Fibroblast of lung (primary cell): Measurements from ENCODE around the gene MRPS24. TPM values are rescaled to one million over a fixed set of nuclear protein-coding genes. Genes with fewer than 3 reads are reported as not detected.

ENCODE experiments used
- DNase-seq, 2 donors: peaks; one replicate each; pipeline versions ENCODE4 v3.0.0 to v3.0.0-alpha.2; 2010; ENCODE audit warnings: low read depth in 2 of 2
- H2AFZ ChIP-seq: 2 replicates; pipeline ENCODE4 v1.5.1; 2012; ENCODE audit warnings: low read length, control low read depth, inconsistent platforms
- H3K27ac ChIP-seq: 2 replicates; pipeline ENCODE4 v1.5.1; 2011; ENCODE audit warnings: low read length, control low read depth; ENCODE audit not compliant: insufficient read depth
- H3K27me3 ChIP-seq: 2 replicates; pipeline ENCODE4 v1.5.1; 2011; ENCODE audit warnings: mild to moderate bottlenecking, low read length; ENCODE audit not compliant: control insufficient read depth, insufficient read depth
- H3K36me3 ChIP-seq: 2 replicates; pipeline ENCODE4 v1.5.1; 2011; ENCODE audit warnings: low read length; ENCODE audit not compliant: control insufficient read depth, insufficient read depth
- H3K4me1 ChIP-seq: 2 replicates; pipeline ENCODE4 v1.5.1; 2011; ENCODE audit warnings: low read length; ENCODE audit not compliant: control insufficient read depth, insufficient read depth; ENCODE audit errors: extremely low read depth
- H3K4me2 ChIP-seq: 2 replicates; pipeline ENCODE4 v1.5.1; 2011; ENCODE audit warnings: low read length, control low read depth; ENCODE audit not compliant: insufficient read depth; ENCODE audit errors: extremely low read depth
- H3K4me3 ChIP-seq, 4 experiments: fragments of 200-600 bp in 1 of 4; sonication (generic) in 1 of 4; replicated peaks in 1 of 4; 2 replicates each; pipeline ENCODE4 v1.5.1; 2011 to 2016; ENCODE audit warnings: low read length in 4 of 4, low read depth in 3 of 4, mild to moderate bottlenecking in 3 of 4, control low read depth in 2 of 4, inconsistent platforms in 1 of 4, mixed read lengths in 1 of 4; ENCODE audit not compliant: insufficient read depth in 1 of 4; ENCODE audit errors: control extremely low read depth in 1 of 4
- H3K79me2 ChIP-seq: 2 replicates; pipeline ENCODE4 v1.5.1; 2012; ENCODE audit warnings: mild to moderate bottlenecking, low read length, inconsistent platforms; ENCODE audit not compliant: control insufficient read depth, insufficient read depth
- H3K9ac ChIP-seq: 2 replicates; pipeline ENCODE4 v1.5.1; 2011; ENCODE audit warnings: mild to moderate bottlenecking, low read length, control low read depth; ENCODE audit not compliant: insufficient read depth
- H3K9me3 ChIP-seq: 2 replicates; pipeline ENCODE4 v1.5.1; 2012; ENCODE audit warnings: low read depth, low read length; ENCODE audit not compliant: control insufficient read depth, insufficient read depth
- H4K20me1 ChIP-seq: 2 replicates; pipeline ENCODE4 v1.5.1; 2011; ENCODE audit warnings: low read length; ENCODE audit not compliant: control insufficient read depth, insufficient read depth; ENCODE audit errors: extremely low read depth
- EZH2 ChIP-seq: IDR thresholded peaks from 2 replicates; pipeline ENCODE4 v1.5.1; 2012; ENCODE audit warnings: low read length, control low read depth, mild to moderate bottlenecking; ENCODE audit errors: missing control alignments
- polyA plus RNA-seq, 2 donors: library from polyadenylated mRNA; depleted of rRNA in 1 of 2; stranded (reverse) in 1 of 2; unstranded in 1 of 2; fragments of >200 nt; gene quantifications; 2 replicates each; pipeline ENCODE4 v1.2.1, GENCODE V29; 2011 to 2012; ENCODE audit warnings: missing spikeins in 1 of 2
- total RNA-seq: library from RNA; depleted of rRNA; stranded (reverse); fragments of >200 nt; gene quantifications from 2 replicates; pipeline ENCODE4 v1.2.1, GENCODE V29; 2014
- TF ChIP-seq, protein P1 (sequence below), 2 donors: IDR thresholded peaks in 1 of 2; conservative IDR thresholded peaks in 1 of 2; 1 replicate in 1 of 2; 2 replicates in 1 of 2; pipeline ENCODE4 v1.5.1; 2011 to 2012; ENCODE audit warnings: low read length in 2 of 2, control low read depth in 1 of 2, inconsistent platforms in 1 of 2, low read depth in 1 of 2, mild to moderate bottlenecking in 1 of 2

MRPS24 gene
- total and polyA plus RNA-seq, 2 donors (not counting 1 experiment from before 2014, with no cell fraction given): 105 to 109 TPM

DNA sequence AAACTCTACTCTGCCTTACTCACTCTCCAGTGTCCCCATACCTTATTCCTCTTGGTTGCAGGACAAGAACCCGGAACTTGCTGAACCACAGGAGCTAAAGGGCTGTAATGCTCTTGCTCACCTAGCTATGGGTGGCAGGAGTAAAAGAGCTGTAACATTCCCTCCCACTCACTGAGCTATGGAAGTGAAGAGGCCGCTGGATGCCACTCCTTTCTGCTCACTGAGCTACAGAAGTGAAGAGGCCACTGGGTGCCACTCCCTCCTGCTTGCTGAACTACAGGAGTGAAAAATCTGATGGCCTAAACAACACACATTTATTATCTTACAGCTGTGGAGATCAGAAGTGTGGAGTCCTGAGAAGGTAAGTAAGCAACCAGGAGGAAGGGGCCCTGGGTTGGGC, 17.5 kb downstream of the MRPS24 start:
- H4K20me1 ChIP-seq: no peaks in the 10 kb centered on the region
- H3K4me2 ChIP-seq: no peak overlapping the region
- H3K9ac ChIP-seq: no peak overlapping the region
- H3K36me3 ChIP-seq: no peaks in the 10 kb centered on the region
- no peak overlapping the region for H2AFZ ChIP-seq
- no peaks in the 10 kb centered on the region for H3K9me3 ChIP-seq
- no peaks in the 10 kb centered on the region for H3K4me1 ChIP-seq
- no peaks in the 10 kb centered on the region for H3K79me2 ChIP-seq
- DNase-seq: no peak
- no peak overlapping the region for H3K4me3 ChIP-seq
- H3K27me3 ChIP-seq: peaks cover 6% of the 10 kb centered on the region
- no peak overlapping the region for H3K27ac ChIP-seq
- TF ChIP-seq, protein P1, sequence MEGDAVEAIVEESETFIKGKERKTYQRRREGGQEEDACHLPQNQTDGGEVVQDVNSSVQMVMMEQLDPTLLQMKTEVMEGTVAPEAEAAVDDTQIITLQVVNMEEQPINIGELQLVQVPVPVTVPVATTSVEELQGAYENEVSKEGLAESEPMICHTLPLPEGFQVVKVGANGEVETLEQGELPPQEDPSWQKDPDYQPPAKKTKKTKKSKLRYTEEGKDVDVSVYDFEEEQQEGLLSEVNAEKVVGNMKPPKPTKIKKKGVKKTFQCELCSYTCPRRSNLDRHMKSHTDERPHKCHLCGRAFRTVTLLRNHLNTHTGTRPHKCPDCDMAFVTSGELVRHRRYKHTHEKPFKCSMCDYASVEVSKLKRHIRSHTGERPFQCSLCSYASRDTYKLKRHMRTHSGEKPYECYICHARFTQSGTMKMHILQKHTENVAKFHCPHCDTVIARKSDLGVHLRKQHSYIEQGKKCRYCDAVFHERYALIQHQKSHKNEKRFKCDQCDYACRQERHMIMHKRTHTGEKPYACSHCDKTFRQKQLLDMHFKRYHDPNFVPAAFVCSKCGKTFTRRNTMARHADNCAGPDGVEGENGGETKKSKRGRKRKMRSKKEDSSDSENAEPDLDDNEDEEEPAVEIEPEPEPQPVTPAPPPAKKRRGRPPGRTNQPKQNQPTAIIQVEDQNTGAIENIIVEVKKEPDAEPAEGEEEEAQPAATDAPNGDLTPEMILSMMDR (conservative IDR thresholded peaks at IDR 0.05 in 1 of 2, IDR thresholded peaks at IDR 0.05 in 1 of 2; ENCODE audit: low read depth in 1 of 2, low read length in 2 of 2): no peak
- no peak for TF ChIP-seq EZH2

DNA sequence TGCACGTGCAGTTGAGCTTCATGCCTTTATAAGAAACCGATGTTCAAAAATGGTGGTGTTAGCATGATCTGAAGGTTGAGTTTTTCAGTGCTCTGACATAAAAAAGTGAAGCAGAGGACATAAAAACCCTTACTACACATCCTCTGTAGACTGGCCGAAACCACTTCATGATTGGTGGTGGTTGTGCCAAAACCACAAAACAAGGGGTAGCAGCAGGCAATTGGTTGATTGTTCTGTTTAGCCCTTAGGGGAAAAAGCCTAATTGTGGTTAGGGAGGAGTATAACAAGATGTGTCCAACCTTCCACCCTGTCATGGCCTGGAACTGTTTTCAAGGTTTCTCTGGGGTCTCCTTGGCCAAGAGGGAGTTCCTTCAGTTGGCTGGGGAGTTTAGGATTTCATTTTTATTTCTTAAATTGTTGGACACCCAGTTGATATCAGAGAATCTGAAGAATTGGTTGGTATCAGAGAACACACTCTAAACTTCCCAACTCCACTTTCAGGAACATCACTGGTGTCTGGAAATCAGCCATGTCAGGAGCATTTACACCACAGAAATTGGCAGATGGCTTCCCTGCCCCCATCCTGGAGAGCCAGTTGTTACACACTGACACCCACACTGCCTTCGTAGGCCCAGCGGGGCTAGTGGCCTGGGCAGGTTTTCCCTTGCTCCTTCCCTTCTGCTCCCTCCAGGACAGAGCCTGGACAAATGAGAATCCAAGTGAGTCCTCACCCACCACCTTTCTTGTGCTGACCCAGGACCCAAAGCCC, 18.8 kb downstream of the MRPS24 start:
- no peak for TF ChIP-seq EZH2
- TF ChIP-seq, protein P1 (conservative IDR thresholded peaks at IDR 0.05 in 1 of 2, IDR thresholded peaks at IDR 0.05 in 1 of 2; ENCODE audit: low read depth in 1 of 2, low read length in 2 of 2): no peak
- H2AFZ ChIP-seq: no peak overlapping the region
- no peaks in the 10 kb centered on the region for H3K4me1 ChIP-seq
- H4K20me1 ChIP-seq: no peaks in the 10 kb centered on the region
- H3K9ac ChIP-seq: no peak overlapping the region
- H3K27ac ChIP-seq: no peak overlapping the region
- no peaks in the 10 kb centered on the region for H3K9me3 ChIP-seq
- no peak for DNase-seq
- no peak overlapping the region for H3K4me3 ChIP-seq
- H3K27me3 ChIP-seq: peaks cover 6% of the 10 kb centered on the region
- H3K36me3 ChIP-seq: no peaks in the 10 kb centered on the region
- H3K79me2 ChIP-seq: no peaks in the 10 kb centered on the region
- H3K4me2 ChIP-seq: no peak overlapping the region

GRCh38 chr7:43849047-43849446, 20.3 kb downstream of the MRPS24 start:
- no peak overlapping the region for H3K27ac ChIP-seq
- H2AFZ ChIP-seq: no peak overlapping the region
- H3K36me3 ChIP-seq: no peaks in the 10 kb centered on the region
- no peaks in the 10 kb centered on the region for H3K9me3 ChIP-seq
- no peak overlapping the region for H3K4me2 ChIP-seq
- H3K27me3 ChIP-seq: peaks cover 6% of the 10 kb centered on the region
- no peaks in the 10 kb centered on the region for H4K20me1 ChIP-seq
- H3K4me1 ChIP-seq: no peaks in the 10 kb centered on the region
- H3K4me3 ChIP-seq: no peak overlapping the region
- no peak overlapping the region for H3K9ac ChIP-seq
- TF ChIP-seq EZH2: no peak
- TF ChIP-seq, protein P1 (conservative IDR thresholded peaks at IDR 0.05 in 1 of 2, IDR thresholded peaks at IDR 0.05 in 1 of 2; ENCODE audit: low read depth in 1 of 2, low read length in 2 of 2): no peak
- no peaks in the 10 kb centered on the region for H3K79me2 ChIP-seq
- DNase-seq: no peak
